Measurements from ENCODE around the gene GSTT2.

DNA sequence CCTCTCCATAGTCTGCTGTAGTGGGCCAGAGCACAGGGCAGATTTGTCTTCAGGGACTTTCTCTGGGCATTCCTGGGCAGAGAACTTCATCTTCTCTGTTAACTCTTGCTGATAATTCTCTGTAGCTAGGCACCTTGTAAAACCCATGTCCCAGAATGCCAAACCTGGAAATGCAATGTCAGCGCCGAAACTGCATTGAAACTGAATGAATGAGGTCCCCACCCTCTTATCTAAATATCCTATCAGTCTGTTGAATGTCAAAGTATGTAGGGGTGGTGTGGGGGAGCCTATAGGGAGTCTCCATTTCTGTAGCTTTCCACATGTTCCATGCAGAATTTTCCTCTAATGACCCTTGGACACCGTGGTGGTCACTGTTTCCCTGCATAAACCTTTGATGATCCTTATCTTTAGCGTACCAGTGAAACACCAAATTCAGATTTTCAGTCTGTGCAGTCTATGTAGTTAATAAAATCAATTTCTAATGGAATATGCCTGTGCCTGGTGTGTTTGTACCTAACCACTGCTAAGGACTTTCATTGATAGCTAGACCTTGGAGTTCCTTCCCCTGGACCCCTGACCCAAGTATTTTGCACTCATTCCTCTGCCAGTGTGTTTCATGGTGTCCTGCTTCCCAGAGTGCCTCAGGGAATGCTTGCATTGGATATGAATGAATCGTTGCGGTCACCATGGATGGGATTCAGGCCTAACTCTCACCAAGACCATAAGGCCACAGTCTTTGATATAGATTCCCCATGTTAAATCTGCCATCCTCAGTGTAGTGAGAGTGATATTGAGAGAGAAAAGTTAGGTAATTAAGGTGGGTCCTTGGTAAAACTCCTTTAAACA lies 28.7 kb downstream of the GSTT2 start:
- TF ChIP-seq POLR2AphosphoS5 (IDR thresholded peaks at IDR 0.05; ENCODE audit: low read depth, low read length) (no peak), TAF1 (IDR thresholded peaks at IDR 0.05; ENCODE audit: borderline replicate concordance, insufficient read depth, low read length) (no peak), SIN3A (IDR thresholded peaks at IDR 0.05; ENCODE audit: borderline replicate concordance, insufficient read depth, low read length) (no peak), FOXP2 (optimal IDR thresholded peaks at IDR 0.05; ENCODE audit: borderline replicate concordance, extremely low read depth, extremely low read length, insufficient read depth) (no peak)
- TF ChIP-seq, protein P1, sequence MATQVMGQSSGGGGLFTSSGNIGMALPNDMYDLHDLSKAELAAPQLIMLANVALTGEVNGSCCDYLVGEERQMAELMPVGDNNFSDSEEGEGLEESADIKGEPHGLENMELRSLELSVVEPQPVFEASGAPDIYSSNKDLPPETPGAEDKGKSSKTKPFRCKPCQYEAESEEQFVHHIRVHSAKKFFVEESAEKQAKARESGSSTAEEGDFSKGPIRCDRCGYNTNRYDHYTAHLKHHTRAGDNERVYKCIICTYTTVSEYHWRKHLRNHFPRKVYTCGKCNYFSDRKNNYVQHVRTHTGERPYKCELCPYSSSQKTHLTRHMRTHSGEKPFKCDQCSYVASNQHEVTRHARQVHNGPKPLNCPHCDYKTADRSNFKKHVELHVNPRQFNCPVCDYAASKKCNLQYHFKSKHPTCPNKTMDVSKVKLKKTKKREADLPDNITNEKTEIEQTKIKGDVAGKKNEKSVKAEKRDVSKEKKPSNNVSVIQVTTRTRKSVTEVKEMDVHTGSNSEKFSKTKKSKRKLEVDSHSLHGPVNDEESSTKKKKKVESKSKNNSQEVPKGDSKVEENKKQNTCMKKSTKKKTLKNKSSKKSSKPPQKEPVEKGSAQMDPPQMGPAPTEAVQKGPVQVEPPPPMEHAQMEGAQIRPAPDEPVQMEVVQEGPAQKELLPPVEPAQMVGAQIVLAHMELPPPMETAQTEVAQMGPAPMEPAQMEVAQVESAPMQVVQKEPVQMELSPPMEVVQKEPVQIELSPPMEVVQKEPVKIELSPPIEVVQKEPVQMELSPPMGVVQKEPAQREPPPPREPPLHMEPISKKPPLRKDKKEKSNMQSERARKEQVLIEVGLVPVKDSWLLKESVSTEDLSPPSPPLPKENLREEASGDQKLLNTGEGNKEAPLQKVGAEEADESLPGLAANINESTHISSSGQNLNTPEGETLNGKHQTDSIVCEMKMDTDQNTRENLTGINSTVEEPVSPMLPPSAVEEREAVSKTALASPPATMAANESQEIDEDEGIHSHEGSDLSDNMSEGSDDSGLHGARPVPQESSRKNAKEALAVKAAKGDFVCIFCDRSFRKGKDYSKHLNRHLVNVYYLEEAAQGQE (IDR thresholded peaks at IDR 0.05; ENCODE audit: insufficient read depth in 1 of 2, low read depth in 2 of 2, low read length in 2 of 2) = no peak
